EL (cell line): ENCODE data around the gene PNMA8C.

ENCODE experiments used
- DNase-seq: peaks from one replicate; pipeline ENCODE4 v3.0.0-alpha.2; 2016

The PNMA8C gene

DNA sequence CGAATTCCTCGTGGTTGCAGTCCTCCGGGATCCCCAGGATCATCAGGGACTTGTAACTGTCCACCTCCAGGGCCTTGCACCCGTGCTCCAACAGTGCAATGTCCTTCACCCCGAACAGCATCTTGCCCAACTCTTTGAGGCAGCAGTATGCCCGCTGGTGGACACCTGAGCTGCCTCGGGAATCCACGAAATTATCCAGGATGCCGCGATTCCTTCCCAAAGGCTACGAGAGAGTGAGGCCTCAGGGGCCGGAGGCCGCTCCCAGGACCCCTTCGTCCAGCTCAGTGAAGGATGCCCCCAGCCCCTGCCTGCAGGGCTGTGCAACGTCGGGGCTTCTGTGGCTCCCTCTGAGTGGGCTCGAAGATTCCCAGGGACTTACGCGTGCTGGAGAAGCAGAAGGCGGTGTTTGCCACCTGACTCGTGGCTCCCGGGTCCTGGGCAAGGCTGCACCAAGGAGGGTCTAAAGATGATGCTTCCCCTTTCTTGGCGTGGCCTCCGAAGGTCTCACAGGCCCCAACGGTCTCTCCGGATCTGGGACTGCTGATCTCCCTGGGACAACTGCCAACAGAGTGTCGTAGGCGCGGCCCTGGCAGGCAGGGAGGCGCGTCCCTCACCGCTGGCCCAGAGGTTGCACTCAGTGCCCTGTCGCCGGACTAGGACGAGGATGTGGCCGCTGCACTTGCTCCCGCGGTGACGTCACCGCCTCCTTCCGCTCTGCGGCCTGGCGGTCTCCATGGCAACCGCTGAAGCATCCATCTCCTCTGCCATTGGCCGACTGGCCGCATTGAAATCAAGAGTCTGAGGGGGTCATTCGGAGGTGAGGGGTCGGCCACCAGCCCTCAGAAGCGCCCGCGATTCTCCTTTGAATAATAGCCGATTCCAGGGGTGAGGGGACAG is at the start of gene PNMA8C:
TSS of gene PNMA8C (minus strand) at position 698 of the 897 bp plus-strand sequence. CDS start at position 121, 577 bp downstream.
- peak; percentile 67 for DNase-seq

DNA sequence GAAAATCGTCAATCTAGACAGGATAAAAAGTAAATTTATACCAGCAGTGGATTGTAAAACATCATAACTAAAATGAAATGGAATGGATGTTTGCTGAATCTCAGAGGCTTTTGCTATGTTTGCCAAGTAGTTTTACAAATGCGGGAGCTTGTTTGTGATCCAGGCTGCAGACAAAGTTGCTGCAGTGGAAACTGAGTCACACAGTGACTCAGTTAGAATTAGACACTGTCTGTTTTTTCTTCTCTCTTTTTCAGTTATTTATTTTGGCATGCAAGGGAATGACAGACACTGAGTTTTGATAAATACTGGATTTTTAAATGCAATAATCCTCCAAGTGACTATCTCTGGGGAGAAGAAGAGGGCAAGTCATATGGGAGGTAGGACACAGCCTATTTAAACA is 47.2 kb upstream of the PNMA8C start:
- no peak for DNase-seq

DNA sequence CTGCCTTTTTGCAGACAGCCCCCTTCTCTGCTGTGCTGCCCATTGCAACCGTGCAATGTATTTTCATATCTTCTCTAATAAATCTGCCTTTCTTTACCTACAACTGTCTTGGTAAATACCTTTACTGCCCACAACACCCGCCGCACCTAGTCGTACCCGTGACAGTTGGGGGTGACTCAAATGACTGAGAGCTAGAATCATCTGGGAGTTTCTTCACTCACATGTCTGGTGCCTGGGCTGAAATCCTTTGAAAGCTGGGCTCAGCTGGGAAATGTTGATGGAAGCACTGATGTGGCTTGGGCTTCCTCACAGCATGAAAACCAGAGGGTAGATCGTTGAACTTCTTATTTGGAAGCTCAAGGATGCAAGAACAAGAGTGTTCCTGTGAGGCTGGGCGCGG is 45.5 kb upstream of the PNMA8C start:
- no peak for DNase-seq

DNA sequence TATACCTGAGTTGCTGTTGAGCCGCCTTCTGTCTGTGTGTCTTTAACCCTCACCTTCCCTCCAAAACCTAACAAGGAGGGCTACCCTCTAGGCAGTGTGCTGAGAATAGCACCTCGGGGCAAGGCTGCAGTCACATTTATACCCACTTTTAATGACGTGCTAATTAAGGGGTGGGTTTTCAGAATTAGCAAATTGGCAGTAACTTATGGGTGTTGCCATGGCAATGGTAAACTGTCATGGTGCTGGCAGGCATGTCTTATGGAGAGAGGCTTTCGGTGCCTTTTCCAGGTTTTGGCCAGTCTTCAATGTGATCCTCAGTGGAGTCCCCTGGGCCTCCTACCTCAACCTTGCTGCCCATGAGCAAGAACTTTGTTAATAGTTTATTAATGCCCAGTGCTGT is 43.9 kb upstream of the PNMA8C start:
- no peak for DNase-seq

DNA sequence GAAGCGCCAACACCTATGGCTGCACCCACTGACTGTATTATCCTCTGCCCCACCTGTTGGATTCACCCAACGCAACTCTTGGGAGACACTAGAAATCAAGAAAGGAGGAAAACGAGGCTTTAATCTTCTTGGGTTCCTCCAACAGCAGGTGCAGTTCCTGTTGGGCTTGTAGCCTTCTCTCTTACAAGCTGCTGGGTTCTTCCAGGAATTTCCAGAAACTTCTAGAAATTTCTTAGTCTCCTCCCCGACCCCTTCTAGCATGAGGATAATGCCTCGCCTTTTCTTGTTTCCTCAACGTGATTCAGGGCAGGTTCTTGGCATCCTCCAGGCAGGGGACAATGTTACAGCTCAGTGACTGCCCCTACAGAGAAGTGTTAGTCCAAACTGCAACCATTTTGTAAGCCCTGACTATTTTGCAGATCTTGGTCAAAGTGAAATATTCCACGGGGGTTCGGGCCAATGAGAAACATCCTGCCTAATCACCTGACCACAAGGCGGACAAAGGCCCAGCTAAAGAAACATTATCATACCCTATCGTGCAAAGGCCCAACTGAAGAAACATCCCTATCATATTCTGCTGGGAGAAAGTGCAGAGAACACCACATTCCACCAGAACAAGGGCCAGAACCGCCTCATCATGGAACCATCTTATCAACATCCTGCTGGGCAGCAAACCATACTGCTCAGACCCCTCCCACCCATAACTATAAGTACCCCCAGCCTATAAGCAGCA is 43.2 kb upstream of the PNMA8C start:
- DNase-seq, result no peak

DNA sequence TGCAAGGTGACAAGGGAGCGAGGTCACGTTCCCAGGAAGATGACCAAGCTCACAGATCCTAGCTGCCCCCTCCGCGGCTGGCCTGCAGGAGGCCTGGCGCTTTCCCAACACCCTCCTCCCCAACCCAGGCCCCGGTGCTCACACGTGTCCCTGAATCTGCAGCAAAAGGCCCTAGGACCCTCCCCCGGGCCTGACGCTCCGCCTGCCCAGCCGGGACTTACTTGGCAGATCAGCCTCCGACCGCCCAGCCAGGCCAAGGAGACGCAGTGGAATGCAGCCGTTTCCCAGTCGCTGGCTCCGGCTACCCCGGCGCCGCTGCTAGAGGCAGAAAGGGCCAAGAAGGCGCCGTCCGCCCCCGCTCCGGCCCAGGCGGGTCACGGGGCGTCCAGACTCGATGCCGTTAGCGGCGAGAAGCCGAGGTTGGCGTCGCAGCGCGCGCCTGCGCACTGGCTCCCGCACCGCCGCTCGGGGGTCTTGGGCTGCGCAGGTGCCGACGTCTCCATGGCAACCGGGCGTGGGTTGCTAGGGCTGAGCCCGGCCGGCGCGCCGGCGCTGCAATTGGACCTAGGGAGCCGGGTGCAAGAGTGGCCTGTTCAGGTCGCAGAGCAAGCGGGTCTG is 42.5 kb upstream of the PNMA8C start, which contains the start of gene PNMA8A:
TSS of gene PNMA8A (minus strand) at position 448 of the 618 bp plus-strand sequence. CDS start 528 bp downstream, outside the sequence.
- peak; percentile 59 for DNase-seq

DNA sequence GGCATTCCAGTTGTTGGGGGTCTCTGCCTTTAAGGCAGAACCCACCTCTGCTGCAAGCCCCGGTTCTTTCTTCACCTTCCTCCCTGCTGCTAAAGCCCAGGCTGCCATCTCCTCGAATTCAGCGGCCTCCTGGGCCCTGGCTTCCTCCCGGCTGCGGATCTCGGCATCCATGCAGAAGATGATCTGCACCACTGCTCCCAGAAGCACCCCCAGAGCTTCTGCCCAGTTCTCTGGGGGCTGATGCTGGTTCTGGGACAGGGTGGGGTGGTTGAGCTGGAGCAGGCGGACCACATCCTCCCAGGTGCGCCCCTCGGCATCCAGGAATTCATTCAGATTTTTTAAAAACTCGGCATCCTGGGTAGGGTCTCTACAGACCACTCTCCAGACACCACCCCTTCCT is 41.6 kb upstream of the PNMA8C start:
- no peak for DNase-seq

DNA sequence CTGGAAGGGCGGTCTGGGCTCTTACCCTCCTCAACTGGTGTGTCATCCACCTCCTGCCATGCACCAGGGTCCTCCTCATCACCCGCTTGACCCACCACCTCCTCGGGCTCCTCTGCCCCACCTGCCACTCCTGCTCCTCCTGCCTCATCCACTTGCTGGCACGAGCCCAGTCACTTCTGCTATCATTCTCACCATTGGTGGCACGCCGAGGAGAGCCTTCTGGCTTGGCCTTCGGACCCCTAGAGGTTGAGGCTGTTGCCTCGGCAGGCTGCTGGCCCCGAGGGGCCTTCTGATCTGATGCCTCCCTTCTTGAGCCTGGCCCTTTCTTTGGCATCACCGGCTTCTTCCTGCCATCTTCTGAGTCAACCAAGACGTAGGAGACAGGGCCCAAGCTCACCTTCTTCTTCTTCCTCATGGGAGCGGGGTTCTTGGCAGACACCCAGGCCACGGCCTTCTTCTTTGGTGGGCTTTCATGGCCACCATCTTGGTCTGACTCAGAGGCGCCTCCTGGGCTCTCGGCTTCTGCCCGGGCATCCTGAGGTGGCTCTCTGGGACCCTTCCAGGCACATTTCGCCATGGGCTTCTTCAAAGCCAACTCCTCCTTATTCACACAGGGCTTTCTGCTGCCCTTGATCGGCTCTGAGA is 40.9 kb upstream of the PNMA8C start:
- DNase-seq, result no peak

DNA sequence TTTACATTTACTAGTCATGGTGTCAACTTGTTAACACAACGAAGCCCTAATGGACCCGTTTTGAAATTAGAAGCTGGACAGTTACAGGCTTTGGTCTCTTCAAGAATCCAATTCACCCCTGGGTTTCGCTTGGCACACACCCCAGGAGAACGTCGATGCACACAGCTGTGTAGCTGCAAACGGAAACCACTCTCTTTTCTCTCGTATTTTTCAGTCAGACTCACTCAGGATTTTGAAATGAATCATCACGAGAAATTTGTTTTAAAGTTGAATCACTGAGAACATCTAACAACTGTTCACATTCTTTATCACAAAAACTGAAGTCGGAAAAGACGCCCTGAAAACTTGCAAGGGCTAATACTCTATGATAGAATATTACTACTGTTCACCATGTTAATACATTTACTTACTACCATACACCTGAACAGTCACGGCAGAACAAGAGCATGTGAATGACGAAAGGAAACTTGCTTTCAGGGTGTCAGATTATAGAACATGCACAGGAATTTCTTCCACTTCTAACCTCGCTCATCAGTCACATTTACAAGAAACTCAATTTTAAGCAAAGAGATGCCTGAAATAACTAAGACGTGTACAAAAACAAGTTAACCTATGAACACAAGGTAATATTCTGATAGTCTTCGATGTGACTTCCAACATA is 37.9 kb upstream of the PNMA8C start:
- DNase-seq, result peak; percentile 83

DNA sequence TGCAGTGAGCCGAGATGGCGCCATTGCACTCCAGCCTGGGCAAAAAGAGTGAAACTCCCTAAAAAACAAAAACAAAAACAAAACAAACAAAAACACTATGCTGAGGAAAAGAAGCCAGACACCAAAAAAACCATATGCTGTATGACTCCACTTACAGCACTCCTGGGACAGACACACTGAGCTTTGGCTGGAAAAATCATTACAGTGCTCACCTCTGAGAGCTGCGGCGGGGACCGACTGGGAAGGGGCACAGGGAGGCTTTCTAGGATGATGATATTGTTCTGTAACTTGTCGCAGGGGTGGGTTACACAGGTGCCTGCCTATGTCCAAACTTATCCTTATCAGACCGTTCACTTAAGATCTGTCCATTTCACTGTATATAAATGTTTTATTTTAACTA is 34.8 kb upstream of the PNMA8C start:
- no peak for DNase-seq

DNA sequence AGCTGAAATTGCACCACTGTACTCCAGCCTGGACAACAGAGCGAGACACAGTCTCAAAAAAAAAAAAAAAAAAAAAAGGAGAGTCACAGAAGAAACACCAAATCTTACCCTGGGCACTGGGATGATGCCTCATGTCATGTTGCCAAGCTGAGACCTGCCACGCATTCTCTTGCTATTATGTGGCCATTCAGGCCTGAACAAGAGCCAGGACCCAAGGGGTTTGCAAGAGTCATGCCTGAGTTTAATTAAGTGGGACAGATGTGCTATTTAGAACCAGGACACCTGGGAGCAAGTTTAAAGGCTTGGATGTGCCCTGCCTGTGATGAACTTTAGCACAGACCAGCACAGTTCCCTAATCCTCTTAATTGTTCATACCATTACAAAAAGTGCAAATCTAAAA is 32.8 kb upstream of the PNMA8C start:
- peak; percentile 17 for DNase-seq

DNA sequence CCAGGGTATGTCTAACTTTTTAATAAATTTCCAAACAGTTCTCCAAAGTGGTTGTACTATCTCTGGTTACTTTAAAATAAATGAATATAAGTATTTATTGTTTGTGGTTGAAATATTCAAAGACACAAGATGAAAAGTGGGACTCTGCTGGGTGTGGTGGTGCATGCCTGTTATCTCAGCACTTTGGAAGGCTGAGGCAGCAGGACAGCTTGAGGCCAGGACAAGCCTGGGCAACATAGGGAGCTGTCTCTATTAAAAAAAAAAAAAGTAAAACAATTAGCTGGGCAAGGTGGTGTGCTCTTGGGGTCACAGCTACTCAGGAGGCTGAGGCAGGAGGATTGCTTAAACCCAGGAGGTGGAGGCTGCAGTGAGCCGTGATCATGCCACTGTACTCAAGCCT is 32.2 kb upstream of the PNMA8C start:
- no peak for DNase-seq

DNA sequence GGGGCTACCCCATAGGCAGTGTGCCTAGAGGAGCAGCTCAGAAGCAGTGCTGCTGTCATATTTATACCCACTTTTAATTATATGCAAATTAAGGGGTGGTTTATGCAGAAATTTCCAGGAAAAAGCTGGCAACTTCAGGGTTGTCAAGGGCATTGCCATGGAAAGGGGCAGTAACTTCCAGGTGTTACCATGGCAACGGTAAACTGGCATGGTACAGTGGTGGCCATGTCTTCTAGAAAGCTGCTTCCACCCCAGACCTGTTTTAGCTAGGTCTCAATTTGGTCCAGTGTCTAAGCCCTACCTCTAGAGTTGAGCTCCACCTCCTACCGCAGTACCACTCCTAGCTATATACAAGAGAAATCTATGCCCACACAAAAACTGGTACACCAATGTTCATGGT is 31.3 kb upstream of the PNMA8C start:
- DNase-seq, result no peak

DNA sequence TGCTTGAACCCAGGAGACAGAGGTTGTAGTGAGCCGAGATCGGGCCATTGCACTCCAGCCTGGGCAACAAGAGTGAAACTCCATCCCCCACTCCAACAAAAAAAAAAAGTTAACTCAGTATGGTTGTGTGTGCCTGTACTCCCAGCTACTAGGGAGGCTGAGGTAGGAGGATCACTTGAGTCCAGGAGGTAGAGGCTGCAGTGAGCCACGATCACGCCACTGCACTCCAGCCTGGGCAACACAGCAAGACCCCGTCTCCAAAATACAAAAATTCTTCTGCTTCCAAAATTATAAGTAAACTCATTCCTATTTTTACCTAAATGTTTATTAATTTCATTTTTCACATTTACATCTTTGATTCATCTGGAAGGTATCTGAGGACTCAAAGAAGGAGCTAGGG is 28.2 kb upstream of the PNMA8C start:
- DNase-seq, result no peak

DNA sequence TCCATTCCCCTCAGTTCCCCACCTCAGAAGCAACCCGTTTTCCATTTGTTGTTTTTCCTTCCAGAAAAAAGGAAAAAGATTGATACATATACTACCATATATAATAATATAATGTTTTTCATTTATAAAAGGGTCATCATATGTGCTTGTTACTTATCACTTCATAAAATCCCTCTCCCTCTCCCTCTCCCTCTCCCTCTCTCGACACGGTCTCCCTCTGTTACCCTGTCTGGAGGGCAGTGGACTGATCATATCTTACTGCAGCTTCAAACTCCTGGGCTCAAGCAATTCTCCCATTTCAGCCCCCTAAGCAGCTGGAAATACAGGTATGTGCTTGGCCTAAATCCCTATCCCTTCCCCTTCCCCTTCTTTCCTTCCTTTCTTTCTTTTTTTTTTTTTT is 25.5 kb upstream of the PNMA8C start:
- DNase-seq, result no peak

DNA sequence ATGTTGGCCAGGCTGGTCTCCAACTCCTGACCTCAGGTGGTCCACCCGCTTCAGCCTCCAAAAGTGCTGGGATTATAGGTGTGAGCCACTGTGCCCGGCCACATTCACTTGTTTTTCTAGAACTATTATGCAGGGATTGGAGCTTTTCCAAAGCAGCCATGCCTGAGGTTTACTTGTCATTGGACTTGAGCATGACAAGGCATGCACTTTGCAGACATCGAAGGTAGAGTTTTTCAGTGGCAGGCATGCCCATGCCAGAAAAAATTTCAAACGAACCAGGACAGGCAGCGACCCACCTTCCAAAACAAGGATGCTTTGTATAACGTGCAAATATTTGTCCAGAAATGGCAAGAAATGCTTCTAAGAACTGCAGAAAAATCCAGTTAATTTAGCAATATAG is 24.9 kb upstream of the PNMA8C start:
- DNase-seq, result no peak

DNA sequence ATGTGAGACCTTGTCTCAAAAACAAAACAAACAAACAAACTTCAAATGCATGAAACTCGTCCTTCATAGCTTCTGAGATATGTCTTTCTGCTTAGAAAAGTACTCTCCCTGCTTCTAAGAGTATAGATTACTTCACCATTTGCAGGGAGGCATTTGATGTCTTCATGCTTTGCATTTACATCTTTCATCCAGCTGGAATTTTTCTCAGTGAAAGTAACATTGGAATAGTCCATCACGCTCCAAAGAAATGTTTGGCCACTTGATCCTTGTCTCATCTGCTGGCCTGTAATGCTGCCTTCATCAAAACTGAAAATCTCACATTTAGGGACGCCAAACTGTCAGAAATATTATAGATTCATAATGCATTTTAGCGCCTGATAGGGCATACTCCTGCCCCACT is 23.4 kb upstream of the PNMA8C start:
- no peak for DNase-seq

DNA sequence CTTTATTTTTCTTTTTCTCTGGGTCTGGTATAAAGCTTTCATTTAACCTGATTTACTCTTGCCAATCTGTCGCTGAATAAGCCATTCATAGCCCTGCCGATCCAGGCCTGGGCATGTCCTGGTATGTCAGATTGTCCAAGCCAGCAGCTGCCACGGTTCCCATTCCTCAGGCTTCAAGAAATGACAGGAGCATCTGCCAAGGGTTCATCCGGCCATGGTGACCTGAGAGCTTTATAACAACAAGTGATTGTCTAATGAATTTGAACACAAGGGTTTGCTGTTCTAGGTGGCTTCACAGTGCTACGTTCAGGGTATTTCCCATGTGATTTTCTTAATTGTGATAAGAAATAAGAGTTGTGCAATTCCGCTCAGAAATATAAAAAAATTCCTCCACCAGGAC is 22.6 kb upstream of the PNMA8C start:
- no peak for DNase-seq

DNA sequence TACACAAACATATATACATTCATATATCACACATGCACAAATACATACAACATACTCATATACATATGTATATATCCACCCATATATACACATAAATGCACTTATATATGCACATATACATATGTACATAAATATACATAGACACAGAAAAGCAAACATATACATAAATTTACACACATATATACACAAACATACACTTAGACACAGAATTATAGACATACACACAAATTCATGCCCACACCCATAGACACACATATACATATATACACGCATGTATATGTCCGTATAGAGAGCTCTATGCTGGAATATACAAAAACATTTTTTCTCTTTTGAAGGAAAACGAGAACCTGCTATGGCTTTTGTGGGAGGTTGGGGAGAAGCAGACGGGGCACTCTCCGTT is 22.0 kb upstream of the PNMA8C start:
- no peak for DNase-seq

DNA sequence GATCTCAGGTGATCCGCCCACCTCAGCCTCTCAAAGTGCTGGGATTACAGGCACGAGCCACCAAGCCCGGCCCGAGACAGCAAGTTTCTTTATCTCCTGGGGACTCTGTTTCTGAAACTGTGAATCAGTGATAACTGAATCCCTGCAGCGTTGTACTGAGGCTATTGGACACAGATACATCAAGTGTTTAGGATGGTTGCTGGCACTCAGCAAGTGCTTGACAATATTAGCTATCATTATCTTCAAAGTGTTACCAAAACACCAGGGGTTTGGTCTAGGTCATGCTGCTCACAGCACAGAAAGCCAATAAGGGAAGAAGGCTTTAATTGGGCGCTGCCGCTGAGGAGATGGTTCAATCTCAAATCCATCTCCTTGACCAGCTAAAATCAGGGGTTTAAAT is 20.5 kb upstream of the PNMA8C start:
- no peak for DNase-seq

DNA sequence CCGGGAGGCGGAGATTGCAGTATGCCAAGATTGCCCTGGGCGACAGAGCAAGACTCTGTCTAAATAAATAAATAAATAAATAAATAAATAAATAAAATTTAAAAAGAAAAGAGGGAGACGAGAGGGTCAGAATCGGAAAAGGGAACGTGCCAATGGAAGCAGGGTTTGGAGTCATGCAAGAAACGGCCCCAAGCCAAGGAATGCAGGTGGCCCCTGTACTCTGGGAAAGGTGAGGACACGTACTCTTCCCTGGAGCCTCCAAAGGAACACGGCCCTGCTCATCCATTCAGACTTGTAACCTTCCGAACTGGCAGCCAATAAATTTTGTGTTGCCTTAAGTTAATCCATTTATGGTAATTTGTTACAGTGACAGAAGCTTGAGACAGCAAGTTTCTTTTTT is 19.9 kb upstream of the PNMA8C start:
- no peak for DNase-seq

DNA sequence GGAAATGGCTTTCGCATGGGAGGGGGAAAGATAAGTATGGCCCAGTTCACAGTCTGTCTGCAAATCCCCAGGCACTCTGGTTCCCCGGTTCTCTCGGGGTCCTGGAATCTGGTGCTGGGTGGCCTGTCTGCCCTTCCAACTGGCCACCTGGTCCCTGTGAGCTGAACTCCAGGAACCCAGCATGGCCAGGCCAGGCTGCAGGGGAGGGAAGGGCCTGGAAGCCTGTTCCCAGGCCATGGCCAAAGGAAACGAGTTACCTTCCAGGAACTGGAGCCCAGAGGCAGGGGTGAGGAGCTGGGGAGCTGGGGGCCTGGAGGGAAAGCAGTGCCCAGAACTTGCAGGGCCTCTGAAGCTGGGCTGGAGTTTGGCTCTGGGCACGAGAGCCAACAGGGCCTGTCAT is 19.1 kb upstream of the PNMA8C start:
- DNase-seq, result no peak

DNA sequence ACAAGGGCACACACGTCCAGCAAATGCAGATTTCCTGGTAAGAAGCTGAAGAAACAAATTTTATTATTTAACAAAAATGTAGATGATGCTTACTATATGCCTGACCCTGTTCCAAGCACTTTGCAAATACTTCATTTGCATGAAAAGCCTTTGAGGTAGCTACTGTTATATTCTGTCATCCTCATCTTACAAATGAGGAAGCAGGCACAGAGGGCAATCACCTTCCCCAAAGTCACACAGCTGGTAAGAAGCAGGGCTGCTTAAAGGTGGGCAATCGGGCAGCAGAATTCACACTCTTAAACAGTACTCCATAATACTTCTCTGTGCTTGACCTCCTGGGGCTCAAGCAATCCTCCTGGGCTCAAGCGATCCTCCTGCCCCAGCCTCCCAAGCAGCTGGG is 18.3 kb upstream of the PNMA8C start:
- no peak for DNase-seq
